Fibroblast of the aortic adventitia (primary cell): ENCODE measurements around the gene PLD5. TPM values are rescaled to one million over a fixed set of nuclear protein-coding genes. Genes with fewer than 3 reads are reported as not detected.
"Not testable (repeated sequence)": the region's sequence is repeated elsewhere in the genome, so short reads cannot be mapped to it uniquely, and the experiment has no call there.

ENCODE experiments used
- DNase-seq: peaks from one replicate; pipeline ENCODE4 v3.0.0-alpha.2; 2010; ENCODE audit warnings: low read depth
- H3K4me3 ChIP-seq: 2 replicates; pipeline ENCODE4 v1.5.1; 2011; ENCODE audit warnings: low read depth, mild to moderate bottlenecking, control low read depth, low read length, moderate library complexity
- total RNA-seq: library from RNA; depleted of rRNA; stranded (reverse); fragments of >200 nt; gene quantifications from 2 replicates; pipeline ENCODE4 v1.2.3, GENCODE V29; 2012; ENCODE audit warnings: low replicate concordance
- TF ChIP-seq, protein P1 (sequence below): IDR thresholded peaks from 2 replicates; pipeline ENCODE4 v1.5.1; 2011; ENCODE audit warnings: mild to moderate bottlenecking, low read length, control low read depth, inconsistent platforms; ENCODE audit not compliant: insufficient read depth

PLD5 gene
- total RNA-seq, 1 donor, result under 0.01 TPM

DNA sequence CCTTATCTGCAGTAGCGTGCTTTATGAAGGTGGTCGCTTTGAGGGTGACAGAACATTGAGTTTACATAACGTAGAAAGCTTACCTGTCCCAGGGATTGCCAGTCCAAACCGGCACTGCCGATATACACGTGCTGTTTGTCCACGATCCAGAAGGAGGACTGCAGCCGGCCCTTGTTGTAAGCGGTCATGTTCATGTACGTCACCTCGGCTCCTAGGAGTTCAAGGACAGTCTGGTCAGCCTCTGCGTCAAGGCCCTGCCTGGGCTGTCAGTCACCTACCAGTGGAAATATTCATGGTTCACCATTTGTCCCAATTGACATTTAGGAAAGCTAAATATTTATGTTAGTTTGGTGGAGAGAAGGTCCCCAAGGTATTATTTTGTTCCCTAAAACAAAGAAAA, 304.6 kb downstream of the PLD5 start:
- no peak for DNase-seq
- H3K4me3 ChIP-seq, result no peak overlapping the region
- TF ChIP-seq, protein P1, sequence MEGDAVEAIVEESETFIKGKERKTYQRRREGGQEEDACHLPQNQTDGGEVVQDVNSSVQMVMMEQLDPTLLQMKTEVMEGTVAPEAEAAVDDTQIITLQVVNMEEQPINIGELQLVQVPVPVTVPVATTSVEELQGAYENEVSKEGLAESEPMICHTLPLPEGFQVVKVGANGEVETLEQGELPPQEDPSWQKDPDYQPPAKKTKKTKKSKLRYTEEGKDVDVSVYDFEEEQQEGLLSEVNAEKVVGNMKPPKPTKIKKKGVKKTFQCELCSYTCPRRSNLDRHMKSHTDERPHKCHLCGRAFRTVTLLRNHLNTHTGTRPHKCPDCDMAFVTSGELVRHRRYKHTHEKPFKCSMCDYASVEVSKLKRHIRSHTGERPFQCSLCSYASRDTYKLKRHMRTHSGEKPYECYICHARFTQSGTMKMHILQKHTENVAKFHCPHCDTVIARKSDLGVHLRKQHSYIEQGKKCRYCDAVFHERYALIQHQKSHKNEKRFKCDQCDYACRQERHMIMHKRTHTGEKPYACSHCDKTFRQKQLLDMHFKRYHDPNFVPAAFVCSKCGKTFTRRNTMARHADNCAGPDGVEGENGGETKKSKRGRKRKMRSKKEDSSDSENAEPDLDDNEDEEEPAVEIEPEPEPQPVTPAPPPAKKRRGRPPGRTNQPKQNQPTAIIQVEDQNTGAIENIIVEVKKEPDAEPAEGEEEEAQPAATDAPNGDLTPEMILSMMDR, result no peak

DNA sequence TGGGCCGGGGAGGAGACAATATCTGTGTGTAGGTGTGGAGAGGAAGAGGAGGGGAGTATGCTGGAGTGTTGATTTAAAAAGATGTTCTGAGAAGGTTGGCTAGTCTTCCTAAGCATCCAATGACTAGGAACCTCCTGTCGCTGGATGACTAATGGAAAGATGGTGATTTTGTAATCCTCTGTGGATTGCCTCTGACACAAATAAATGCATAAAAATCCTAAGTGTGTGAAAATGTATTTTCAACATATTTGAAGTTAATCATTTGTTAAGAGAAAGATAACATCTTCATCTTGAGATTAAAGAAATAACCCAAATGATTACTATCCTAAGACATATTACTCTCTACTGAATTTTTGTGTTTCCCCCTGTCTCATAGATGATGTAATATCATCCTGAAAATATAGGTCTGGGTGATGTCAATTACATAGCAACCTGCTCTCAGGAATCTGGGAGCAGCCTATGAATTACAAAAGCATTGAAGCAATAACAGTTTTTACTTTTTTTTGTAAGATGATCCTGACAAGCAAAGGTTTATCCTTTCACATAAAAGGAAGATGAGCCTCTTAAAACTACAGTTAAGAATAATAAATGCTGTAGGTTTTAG, 305.1 kb downstream of the PLD5 start:
- H3K4me3 ChIP-seq, result no peak overlapping the region
- TF ChIP-seq, protein P1, result no peak
- no peak for DNase-seq

GRCh38 chr1:242216368-242216767, 308.1 kb downstream of the PLD5 start:
- no peak for DNase-seq

GRCh38 chr1:242214455-242214854, 310.0 kb downstream of the PLD5 start:
- H3K4me3 ChIP-seq, DNase-seq: not testable (repeated sequence)

More at GRCh38 chr1:242216368-242216767, 308.1 kb downstream of the PLD5 start:
- no peak overlapping the region for H3K4me3 ChIP-seq
- TF ChIP-seq, protein P1, result no peak

DNA sequence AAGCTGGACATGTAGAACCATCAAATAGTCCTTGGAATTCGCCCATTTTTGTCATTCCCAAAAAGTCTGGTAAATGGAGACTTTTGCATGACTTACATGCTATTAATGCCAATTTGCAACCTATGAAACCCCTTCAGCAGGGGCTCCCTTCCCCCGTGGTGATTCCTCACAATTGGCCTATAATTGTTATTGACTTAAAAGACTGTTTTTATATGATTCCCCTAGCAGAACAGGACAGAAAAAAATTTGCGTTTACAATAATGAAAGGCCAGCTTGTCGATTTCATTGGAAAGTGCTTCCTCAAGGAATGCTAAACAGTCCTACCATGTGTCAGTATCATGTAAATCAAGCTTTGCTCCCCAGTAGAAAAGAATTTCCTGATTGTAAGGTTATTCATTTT, 311.5 kb downstream of the PLD5 start:
- not testable (repeated sequence) for DNase-seq, H3K4me3 ChIP-seq

- TF ChIP-seq, protein P1, result no peak
- no peak overlapping the region for H3K4me3 ChIP-seq
- no peak for DNase-seq
Observed at GRCh38 chr1:242212401-242212800, 312.1 kb downstream of the PLD5 start.

GRCh38 chr1:242211254-242212022, 313.1 kb downstream of the PLD5 start:
- DNase-seq, result no peak
- H3K4me3 ChIP-seq, result no peak overlapping the region
- TF ChIP-seq, protein P1, result no peak

DNA sequence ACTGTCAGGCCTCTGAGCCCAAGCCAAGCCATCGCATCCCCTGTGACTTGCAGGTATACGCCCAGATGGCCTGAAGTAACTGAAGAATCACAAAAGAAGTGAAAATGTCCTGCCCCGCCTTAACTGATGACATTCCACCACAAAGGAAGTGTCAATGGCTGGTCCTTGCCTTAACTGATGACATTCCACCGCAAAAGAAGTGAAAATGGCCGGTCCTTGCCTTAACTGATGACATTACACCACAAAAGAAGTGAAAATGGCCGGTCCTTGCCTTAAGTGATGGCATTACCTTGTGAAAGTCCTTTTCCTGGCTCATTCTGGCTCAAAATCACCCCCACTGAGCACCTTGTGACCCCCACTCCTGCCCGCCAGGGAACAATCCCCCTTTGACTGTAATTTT, 314.2 kb downstream of the PLD5 start:
- not testable (repeated sequence) for H3K4me3 ChIP-seq, DNase-seq
